Small intestine (tissue), 7 donors: ENCODE results near the gene USH2A. TPM values are rescaled to one million over a fixed set of nuclear protein-coding genes. Genes with fewer than 3 reads are reported as not detected.
"Not testable (repeated sequence)": the region's sequence is repeated elsewhere in the genome, so short reads cannot be mapped to it uniquely, and the experiment has no call there.

Source experiments
- DNase-seq, 2 donors: peaks; one replicate each; pipeline versions ENCODE4 v3.0.0 to v3.0.0-alpha.2; 2013
- FAIRE-seq: peaks from 2 replicates; lab custom pipeline; 2012; peaks lifted over from hg19 to GRCh38; lab: Jason Lieb, UNC
- H3K27ac ChIP-seq, 3 donors: one replicate each; pipeline ENCODE4 v1.5.1; 2013; ENCODE audit warnings: low read length in 2 of 3, mild to moderate bottlenecking in 2 of 3, control low read depth in 1 of 3, inconsistent platforms in 1 of 3, low read depth in 1 of 3, moderate library complexity in 1 of 3
- H3K27me3 ChIP-seq, 3 donors: one replicate each; pipeline ENCODE4 v1.6.1; 2013; ENCODE audit warnings: low read length in 3 of 3, inconsistent platforms in 1 of 3; ENCODE audit not compliant: control insufficient read depth in 3 of 3, insufficient read depth in 3 of 3
- H3K36me3 ChIP-seq, 3 donors: one replicate each; pipeline ENCODE4 v1.6.1; 2013; ENCODE audit warnings: low read length in 3 of 3, inconsistent platforms in 1 of 3, low read depth in 1 of 3, mild to moderate bottlenecking in 1 of 3, moderate library complexity in 1 of 3; ENCODE audit not compliant: control insufficient read depth in 3 of 3, insufficient read depth in 2 of 3
- H3K4me1 ChIP-seq, 3 donors: one replicate each; pipeline ENCODE4 v1.6.1; 2013; ENCODE audit warnings: low read length in 2 of 3, inconsistent platforms in 1 of 3, low read depth in 1 of 3, mild to moderate bottlenecking in 1 of 3, moderate library complexity in 1 of 3; ENCODE audit not compliant: control insufficient read depth in 3 of 3, insufficient read depth in 2 of 3
- H3K4me3 ChIP-seq, 3 donors: one replicate each; pipeline ENCODE4 v1.5.1; 2013; ENCODE audit warnings: low read length in 3 of 3, control low read depth in 1 of 3, inconsistent platforms in 1 of 3, low read depth in 1 of 3, mild to moderate bottlenecking in 1 of 3, moderate library complexity in 1 of 3
- H3K9me3 ChIP-seq, 2 donors: one replicate each; pipeline ENCODE4 v1.6.1; 2013; ENCODE audit warnings: low read depth in 1 of 2, low read length in 1 of 2; ENCODE audit not compliant: control insufficient read depth in 2 of 2, insufficient read depth in 1 of 2
- WGBS, 3 donors: extraction: QIAGEN DNeasy Blood & Tissue Kit; methylation state at CpG; one replicate each; pipeline ENCODE4 v1.1.7; 2013; 5-methylcytosine and 5-hydroxymethylcytosine counted together
- polyA plus RNA-seq, 4 donors: library from polyadenylated mRNA; stranded (reverse) in 3 of 4; unstranded in 1 of 4; fragments of 200-250 nt in 3 of 4; fragments of 120-200 nt in 1 of 4; gene quantifications; one replicate each; pipeline versions ENCODE4 v1.2.1 to v1.2.3, GENCODE V29; 2013
- donor health status: healthy with polysubstance abuse.
- donor health status: control.
- donor health status: control.
- donor health status: Bipolar disorder and iron deficiency.
- donor health status: healthy.

Gene USH2A
- polyA plus RNA-seq, 4 donors = under 0.01 to 0.07 TPM; not detected in 2

DNA sequence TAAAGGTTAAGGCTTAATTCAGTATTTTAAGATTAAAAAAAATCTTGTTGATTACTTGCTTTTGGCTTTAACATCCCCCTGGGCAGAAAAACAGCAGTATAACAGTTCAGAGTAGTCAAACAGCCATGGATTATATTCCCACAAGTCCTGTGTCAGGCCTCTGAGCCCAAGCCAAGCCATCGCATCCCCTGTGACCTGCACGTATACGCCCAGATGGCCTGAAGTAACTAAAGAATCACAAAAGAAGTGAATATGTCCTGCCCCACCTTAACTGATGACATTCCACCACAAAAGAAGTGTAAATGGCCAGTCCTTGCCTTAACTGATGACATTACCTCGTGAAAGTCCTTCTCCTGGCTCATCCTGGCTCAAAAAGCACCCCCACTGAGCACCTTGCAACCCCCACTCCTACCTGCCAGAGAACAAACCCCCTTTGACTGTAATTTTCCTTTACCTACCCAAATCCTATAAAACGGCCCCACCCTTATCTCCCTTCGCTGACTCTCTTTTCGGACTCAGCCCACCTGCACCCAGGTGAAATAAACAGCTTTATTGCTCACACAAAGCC, 277.7 kb downstream of the USH2A start:
- H3K4me1 ChIP-seq, FAIRE-seq, H3K9me3 ChIP-seq, H3K27me3 ChIP-seq, H3K36me3 ChIP-seq, H3K27ac ChIP-seq, DNase-seq, H3K4me3 ChIP-seq: not testable (repeated sequence)
- 71 to 80% (median 78%) methylated on average over 4 of the region's 7 CpGs for WGBS, 3 donors

DNA sequence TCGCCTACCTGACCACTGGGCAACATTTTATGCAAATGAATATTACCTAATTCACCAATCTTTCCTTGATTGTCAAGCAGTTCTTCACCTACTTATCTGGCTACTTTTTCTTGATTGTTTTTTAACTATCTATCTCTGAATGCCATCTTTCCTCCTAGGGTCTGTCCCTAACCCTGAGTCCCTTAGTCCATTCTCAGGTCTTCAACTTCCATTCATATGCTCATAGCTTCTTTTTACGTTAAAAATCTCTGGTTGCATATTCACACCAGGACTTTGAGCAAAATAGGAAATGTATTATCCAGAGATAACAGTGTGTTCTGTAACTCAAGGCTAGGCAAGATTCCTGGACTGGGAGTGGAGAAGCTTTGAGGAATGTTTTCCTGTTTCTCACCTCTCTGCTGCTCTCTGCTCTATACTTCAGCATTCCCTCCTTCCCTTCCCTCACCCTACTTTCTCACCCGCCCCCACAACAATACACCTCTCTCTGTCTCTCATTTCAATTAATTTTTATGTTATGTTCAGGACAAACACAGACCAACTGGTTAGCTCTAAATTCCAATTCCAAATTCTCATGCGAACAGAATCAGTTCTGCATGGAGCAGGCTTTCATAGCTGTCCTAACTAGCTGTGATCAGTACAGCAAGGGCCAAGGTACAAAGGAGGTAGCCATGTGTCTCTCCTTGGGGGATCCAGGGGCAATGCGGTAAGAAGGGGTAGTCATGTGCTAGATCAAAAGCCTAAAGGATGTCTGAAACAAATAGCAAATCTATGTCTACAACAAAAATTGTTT, 278.4 kb downstream of the USH2A start:
- WGBS, 3 donors = 71 to 73% (median 71%) methylated on average over 5 of the region's 5 CpGs
- DNase-seq = peak in 1 of 2 donors; percentile 1
- Histone ChIP-seq H3K4me1 (no peaks in the 10 kb centered on the region), H3K36me3 (no peaks in the 10 kb centered on the region), H3K4me3 (no peak overlapping the region), H3K27me3 (no peaks in the 10 kb centered on the region), H3K9me3 (no peaks in the 10 kb centered on the region), H3K27ac (no peak overlapping the region)
- no peak for FAIRE-seq

DNA sequence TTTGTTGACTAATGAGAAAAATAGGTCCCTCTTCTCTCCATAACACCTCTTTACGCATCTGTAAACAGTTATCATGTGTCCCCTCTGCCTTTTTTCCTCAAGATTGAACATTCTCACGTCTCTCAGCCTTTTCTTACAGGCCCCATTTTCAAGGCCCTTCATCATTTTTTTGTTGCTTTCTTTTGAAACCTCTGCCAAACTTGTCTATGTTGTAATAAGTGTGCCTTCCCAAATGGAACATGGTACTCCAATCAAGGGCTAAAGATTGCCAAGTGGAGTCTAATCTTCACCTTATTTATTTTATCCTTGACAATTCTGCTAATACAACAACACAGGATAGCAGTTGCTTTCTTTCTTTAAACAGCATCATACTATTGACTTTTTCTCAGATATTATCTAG, 280.3 kb downstream of the USH2A start:
- H3K9me3 ChIP-seq = no peaks in the 10 kb centered on the region
- H3K27me3 ChIP-seq = no peaks in the 10 kb centered on the region
- no peak for DNase-seq
- no peaks in the 10 kb centered on the region for H3K4me1 ChIP-seq
- WGBS, 3 donors = 60 to 66% (median 60%) methylated on average over 2 of the region's 2 CpGs
- FAIRE-seq = no peak
- H3K27ac ChIP-seq = no peak overlapping the region
- H3K4me3 ChIP-seq = no peak overlapping the region
- H3K36me3 ChIP-seq = no peaks in the 10 kb centered on the region

DNA sequence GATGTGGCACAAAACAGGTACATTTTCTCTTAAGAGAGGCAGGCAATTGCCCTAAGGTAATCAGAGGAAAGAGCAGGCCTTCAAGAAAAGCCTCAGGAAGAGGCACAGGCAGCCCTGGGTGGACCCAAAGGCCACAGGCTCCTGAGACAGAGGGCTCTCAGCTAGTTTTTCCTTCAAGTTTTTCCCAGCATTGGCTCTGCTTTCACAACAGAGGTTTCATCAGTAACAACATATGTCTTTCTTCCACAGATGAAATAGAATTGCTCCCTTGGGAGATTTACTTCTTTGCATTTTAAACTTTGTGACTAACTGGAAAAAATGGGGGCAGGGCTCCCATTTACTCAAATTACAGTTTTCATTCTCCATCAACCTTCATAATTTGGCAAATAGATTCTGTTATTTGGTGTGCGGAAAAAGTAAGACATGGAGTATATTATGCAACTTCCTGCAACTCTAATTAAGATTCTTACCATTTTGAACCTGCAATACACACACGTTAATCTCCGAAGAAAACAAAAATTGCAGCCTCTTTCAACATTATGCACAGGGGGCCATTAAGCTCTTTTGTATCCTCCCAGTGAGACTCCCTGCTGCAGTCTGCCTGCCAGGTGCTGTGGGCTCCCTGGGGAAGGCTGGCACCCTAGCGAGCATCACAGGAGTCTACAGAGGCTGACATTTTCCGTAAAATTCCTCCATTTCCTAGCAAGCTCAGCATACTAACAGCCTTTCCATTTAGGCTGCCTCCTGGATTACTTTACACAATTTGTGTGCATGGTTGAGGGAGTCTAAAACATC, 282.3 kb downstream of the USH2A start:
- Histone ChIP-seq H3K9me3 (no peaks in the 10 kb centered on the region), H3K27ac (no peak overlapping the region), H3K4me1 (no peaks in the 10 kb centered on the region), H3K36me3 (no peaks in the 10 kb centered on the region), H3K4me3 (no peak overlapping the region), H3K27me3 (no peaks in the 10 kb centered on the region)
- 56 to 61% (median 56%) methylated on average over 5 of the region's 5 CpGs for WGBS, 3 donors
- DNase-seq (no peak), FAIRE-seq (no peak)

DNA sequence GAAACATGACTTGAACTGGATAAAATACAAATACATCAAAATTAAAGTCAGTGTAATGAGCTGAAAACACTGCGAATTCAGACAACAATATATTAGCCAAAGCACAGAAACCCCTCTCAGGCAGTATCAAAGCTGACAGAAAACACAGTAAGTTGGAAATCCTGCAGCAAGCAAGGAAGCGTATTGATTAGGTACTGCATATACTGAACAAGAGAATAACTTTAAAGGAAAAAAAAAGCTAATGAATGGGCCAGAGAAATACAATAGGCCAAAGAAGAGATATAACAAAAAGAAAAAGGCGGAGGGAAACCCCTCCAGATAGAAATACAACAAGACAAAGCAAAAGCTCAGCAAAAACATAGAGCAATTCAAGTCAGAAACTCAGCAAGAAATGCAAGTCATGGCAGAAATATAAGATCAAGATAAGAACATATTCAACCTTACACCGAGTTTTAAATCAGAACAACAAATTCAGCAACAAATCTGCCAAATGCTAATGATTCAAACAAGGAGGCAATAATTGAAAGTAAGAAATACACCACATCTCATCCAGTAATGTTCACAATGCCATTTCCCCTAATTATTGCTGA, 299.0 kb downstream of the USH2A start:
- 72 to 82% (median 77%) methylated on average over 4 of the region's 4 CpGs for WGBS, 3 donors

DNA sequence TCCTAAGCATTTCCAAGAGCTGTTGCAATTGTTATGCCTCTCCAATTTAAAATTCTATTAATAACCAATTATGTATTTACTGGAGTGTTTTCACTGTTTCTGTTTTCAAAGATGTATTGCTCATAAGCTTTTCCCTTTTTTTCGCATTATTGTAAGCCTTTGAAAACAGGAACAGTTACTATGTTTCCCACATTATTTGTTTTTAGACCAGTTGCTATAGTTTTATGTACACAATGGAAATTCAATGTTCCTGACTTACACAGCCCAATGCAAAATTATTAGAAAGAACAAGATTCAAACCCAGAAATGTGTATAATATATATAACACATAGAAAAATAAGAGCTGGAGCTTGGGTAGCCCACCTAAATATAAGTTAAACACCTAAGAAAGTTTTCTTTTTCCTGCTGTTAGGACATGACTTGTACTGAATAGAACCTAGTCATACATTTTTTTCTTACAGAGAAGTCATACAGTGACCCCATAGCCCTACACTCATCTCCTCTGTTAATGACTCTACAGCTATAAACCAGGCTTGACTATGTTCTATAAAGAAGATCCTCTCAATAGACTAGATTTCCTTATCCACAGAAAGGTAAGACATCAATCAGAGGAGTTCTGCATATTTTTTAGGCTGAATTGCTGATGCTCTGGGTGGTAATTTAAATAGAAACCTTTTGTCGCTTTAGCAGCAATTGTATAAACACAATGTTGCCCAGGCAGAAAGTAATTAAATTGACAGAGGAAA, 299.6 kb downstream of the USH2A start:
- Histone ChIP-seq H3K4me3 (no peak overlapping the region), H3K27ac (no peak overlapping the region), H3K27me3 (no peaks in the 10 kb centered on the region), H3K9me3 (no peaks in the 10 kb centered on the region), H3K36me3 (no peaks in the 10 kb centered on the region), H3K4me1 (no peaks in the 10 kb centered on the region)
- 37 to 80% (median 73%) methylated on average over 2 of the region's 2 CpGs for WGBS, 3 donors
- FAIRE-seq = no peak
- DNase-seq = no peak

More for the DNA sequence above, 299.0 kb downstream of the USH2A start:
- H3K36me3 ChIP-seq = no peaks in the 10 kb centered on the region
- FAIRE-seq (no peak), DNase-seq (no peak)
- H3K4me1 ChIP-seq = no peaks in the 10 kb centered on the region
- H3K9me3 ChIP-seq = no peaks in the 10 kb centered on the region
- no peak overlapping the region for H3K4me3 ChIP-seq
- no peak overlapping the region for H3K27ac ChIP-seq
- H3K27me3 ChIP-seq = no peaks in the 10 kb centered on the region

DNA sequence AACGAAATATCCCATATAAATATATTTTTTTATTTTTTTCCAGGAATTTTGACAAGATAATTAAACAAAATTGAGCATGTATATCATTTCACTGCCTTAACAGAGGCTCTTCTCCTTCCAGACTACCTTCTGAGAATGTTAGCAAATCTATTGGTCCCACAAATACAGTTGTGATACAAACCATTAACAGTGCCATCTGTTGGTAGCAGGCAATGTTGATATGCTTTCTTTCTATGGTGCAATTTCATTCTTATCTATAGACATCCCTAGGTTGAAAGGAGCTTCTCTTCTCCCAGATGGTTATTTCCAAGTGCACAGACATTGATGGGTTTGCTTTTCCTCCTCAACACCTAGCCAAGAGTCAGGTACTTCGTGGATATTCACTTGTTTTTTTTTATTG, 303.6 kb downstream of the USH2A start:
- Histone ChIP-seq H3K4me3 (no peak overlapping the region), H3K9me3 (no peaks in the 10 kb centered on the region), H3K36me3 (no peaks in the 10 kb centered on the region), H3K27me3 (no peaks in the 10 kb centered on the region), H3K27ac (no peak overlapping the region), H3K4me1 (no peaks in the 10 kb centered on the region)
- DNase-seq (peak; percentile 39 to 48), FAIRE-seq (no peak)
- WGBS, 3 donors = 23 to 40% (median 35%) methylated on average over 2 of the region's 2 CpGs

DNA sequence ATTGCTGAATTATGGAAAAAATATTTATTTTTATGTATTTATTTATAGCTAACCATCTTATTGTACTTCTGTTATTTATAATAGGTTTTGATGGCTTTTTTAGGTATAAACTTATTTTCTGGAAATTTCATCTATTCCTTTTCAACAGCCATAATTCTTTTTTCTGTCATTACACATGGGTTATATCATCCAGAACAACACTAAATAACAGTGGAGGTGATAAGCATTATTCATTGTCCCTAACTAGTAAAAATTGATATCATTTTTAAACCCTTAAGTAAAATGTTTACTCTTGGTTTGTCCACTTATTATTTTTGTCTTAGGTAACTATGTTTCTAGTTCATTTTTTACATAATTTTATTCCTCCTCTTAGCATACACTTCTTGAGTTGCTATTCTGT, 309.1 kb downstream of the USH2A start:
- Histone ChIP-seq H3K36me3 (no peaks in the 10 kb centered on the region), H3K4me3 (no peak overlapping the region), H3K27me3 (no peaks in the 10 kb centered on the region), H3K9me3 (no peaks in the 10 kb centered on the region), H3K4me1 (no peaks in the 10 kb centered on the region), H3K27ac (no peak overlapping the region)
- FAIRE-seq = no peak
- no peak for DNase-seq
